Ecto neural progenitor cell (in vitro differentiated cells): ENCODE measurements around the gene CNST.
"Not testable (repeated sequence)": the region's sequence is repeated elsewhere in the genome, so short reads cannot be mapped to it uniquely, and the experiment has no call there.

Source experiments
- DNase-seq: peaks from one replicate; pipeline ENCODE4 v3.0.0-alpha.2; 2018; ENCODE audit warnings: low spot score

Gene CNST

GRCh38 chr1:246679794-246680177 is 113.5 kb downstream of the CNST start:
- no peak for DNase-seq

- DNase-seq = no peak
Measured at GRCh38 chr1:246680190-246680589, 113.9 kb downstream of the CNST start.

- no peak for DNase-seq
Measured at GRCh38 chr1:246680696-246681130, 114.5 kb downstream of the CNST start.

GRCh38 chr1:246681900-246682895 is 115.9 kb downstream of the CNST start:
- no peak for DNase-seq

- no peak for DNase-seq
Measured at GRCh38 chr1:246683521-246683920, 117.3 kb downstream of the CNST start.

GRCh38 chr1:246687002-246687401 is 120.7 kb downstream of the CNST start:
- DNase-seq = peak; percentile 59

GRCh38 chr1:246689409-246690008 is 123.3 kb downstream of the CNST start:
- DNase-seq = peak; percentile 63

GRCh38 chr1:246690100-246690499 is 123.8 kb downstream of the CNST start:
- DNase-seq = no peak

GRCh38 chr1:246691622-246692495 is 125.6 kb downstream of the CNST start:
- no peak for DNase-seq

- DNase-seq = not testable (repeated sequence)
Measured at GRCh38 chr1:246694213-246694895, 128.1 kb downstream of the CNST start.

- DNase-seq = no peak
Measured at GRCh38 chr1:246695136-246695535, 128.9 kb downstream of the CNST start.

- DNase-seq = no peak
Measured at GRCh38 chr1:246695666-246696065, 129.4 kb downstream of the CNST start.

GRCh38 chr1:246698466-246699094 is 132.3 kb downstream of the CNST start:
- DNase-seq = no peak

- DNase-seq = peak; percentile 78
Measured at GRCh38 chr1:246699095-246699735, 133.0 kb downstream of the CNST start.

- no peak for DNase-seq
Measured at GRCh38 chr1:246703581-246703980, 137.3 kb downstream of the CNST start.

- DNase-seq = no peak
Measured at GRCh38 chr1:246705368-246705767, 139.1 kb downstream of the CNST start.

GRCh38 chr1:246708166-246708565 is 141.9 kb downstream of the CNST start:
- DNase-seq = no peak

- no peak for DNase-seq
Measured at GRCh38 chr1:246709196-246709595, 142.9 kb downstream of the CNST start.

- DNase-seq = no peak
Measured at GRCh38 chr1:246709835-246710234, 143.6 kb downstream of the CNST start.

GRCh38 chr1:246711548-246712003 is 145.3 kb downstream of the CNST start:
- no peak for DNase-seq

- not testable (repeated sequence) for DNase-seq
Measured at GRCh38 chr1:246712428-246712827, 146.2 kb downstream of the CNST start.
